HCT116 (cell line): ENCODE results near the gene FERMT2. TPM values are rescaled to one million over a fixed set of nuclear protein-coding genes. Genes with fewer than 3 reads are reported as not detected.

Experiments used
- ATAC-seq: fragments of 200-7000 bp; cut with Tn5 transposase; 2 replicates; pipeline ENCODE4 v1.9.1; 2020; ENCODE audit warnings: mild to moderate bottlenecking, moderate library complexity
- BruUV-seq: library from RNA; stranded (reverse); fragments of 400-500 nt; replicated peaks from 2 replicates; lab custom pipeline; 2021; lab: Mats Ljungman, UMichigan
- CTCF ChIA-PET: fragments of 300-600 bp; sonication (Branson Sonifier 250); formaldehyde crosslinking; loops from one replicate; lab custom pipeline; 2021; ENCODE audit warnings: antibody characterized with exemption; lab: Charles Lee
- POLR2A ChIA-PET: fragments of 300-600, 350-600 bp; sonication (Branson Sonifier 250); formaldehyde crosslinking; loops from one replicate; lab custom pipeline; 2021; ENCODE audit warnings: antibody characterized with exemption; lab: Charles Lee
- RAD21 ChIA-PET, 2 experiments: fragments of 300-600 bp; sonication (Branson Sonifier 250); formaldehyde crosslinking; loops; one replicate each; lab custom pipeline; 2023; ENCODE audit warnings: low total read pairs in 2 of 2; ENCODE audit not compliant: uncharacterized antibody in 2 of 2, unreplicated experiment in 2 of 2, low non-redundant PET in 1 of 2; lab: Charles Lee
- DNase-seq: peaks from one replicate; pipeline ENCODE4 v3.0.0-alpha.2; 2010; ENCODE audit warnings: low read depth, low spot score
- H2AFZ ChIP-seq: fragments of 200-600 bp; shearing (Covaris generic), sonication (generic); 2 replicates; pipeline ENCODE4 v1.6.1; 2017; ENCODE audit warnings: low read depth, mixed run types, mixed read lengths, antibody characterized with exemption, low read length; ENCODE audit not compliant: poor library complexity, severe bottlenecking
- H3K27ac ChIP-seq: 2 replicates; pipeline ENCODE4 v1.5.1; 2012; ENCODE audit warnings: low read depth, low read length
- H3K27me3 ChIP-seq: fragments of 200-600 bp; sonication (generic); 2 replicates; pipeline ENCODE4 v1.6.1; 2016; ENCODE audit warnings: mixed run types, low read length, mixed read lengths; ENCODE audit not compliant: insufficient read depth
- H3K36me3 ChIP-seq, 2 experiments: fragments of 200-500 bp in 1 of 2; fragments of 200-600 bp in 1 of 2; sonication (Bioruptor generic) in 1 of 2; sonication (generic) in 1 of 2; 2 replicates each; pipeline versions ENCODE4 v1.5.1 to v1.6.1; 2014 to 2016; ENCODE audit warnings: low read length in 2 of 2, inconsistent platforms in 1 of 2, mixed read lengths in 1 of 2, mixed run types in 1 of 2; ENCODE audit not compliant: insufficient read depth in 2 of 2, control insufficient read depth in 1 of 2
- H3K4me1 ChIP-seq, 2 experiments: fragments of 200-600 bp in 1 of 2; sonication (generic) in 1 of 2; 2 replicates each; pipeline versions ENCODE4 v1.5.1 to v1.6.1; 2012 to 2017; ENCODE audit warnings: low read length in 2 of 2, inconsistent platforms in 1 of 2, mild to moderate bottlenecking in 1 of 2, mixed read lengths in 1 of 2, mixed run types in 1 of 2, moderate library complexity in 1 of 2; ENCODE audit not compliant: insufficient read depth in 2 of 2, control insufficient read depth in 1 of 2
- H3K4me2 ChIP-seq: fragments of 200-600 bp; sonication (generic); 2 replicates; pipeline ENCODE4 v1.6.1; 2017; ENCODE audit warnings: mixed run types, low read length, mixed read lengths
- H3K4me3 ChIP-seq, 2 experiments: fragments of 200-600 bp in 1 of 2; sonication (generic) in 1 of 2; replicated peaks in 1 of 2; 2 replicates each; pipeline ENCODE4 v1.5.1; 2011 to 2016; ENCODE audit warnings: low read length in 2 of 2, control low read depth in 1 of 2, low read depth in 1 of 2, mild to moderate bottlenecking in 1 of 2, mixed read lengths in 1 of 2, mixed run types in 1 of 2
- H3K79me2 ChIP-seq: fragments of 200-600 bp; sonication (generic); 2 replicates; pipeline ENCODE4 v1.6.1; 2017; ENCODE audit warnings: mild to moderate bottlenecking, mixed run types, low read length, moderate library complexity, mixed read lengths; ENCODE audit not compliant: insufficient read depth
- H3K9ac ChIP-seq: fragments of 200-600 bp; sonication (generic); 2 replicates; pipeline ENCODE4 v1.6.1; 2016; ENCODE audit warnings: low read length, mixed read lengths
- H3K9me2 ChIP-seq: fragments of 200-600 bp; sonication (generic), shearing (Covaris generic); 2 replicates; pipeline ENCODE4 v1.6.1; 2017; ENCODE audit warnings: mixed run types, mild to moderate bottlenecking, moderate library complexity; ENCODE audit not compliant: insufficient read depth
- H3K9me3 ChIP-seq, 2 experiments: fragments of 200-500 bp in 1 of 2; fragments of 200-600 bp in 1 of 2; sonication (Bioruptor generic) in 1 of 2; sonication (generic) in 1 of 2; 2 replicates each; pipeline ENCODE4 v1.6.1; 2014 to 2017; ENCODE audit warnings: low read length in 2 of 2, mixed read lengths in 2 of 2, inconsistent platforms in 1 of 2, low read depth in 1 of 2, mild to moderate bottlenecking in 1 of 2, mixed run types in 1 of 2, moderate library complexity in 1 of 2; ENCODE audit not compliant: control insufficient read depth in 1 of 2, insufficient read depth in 1 of 2
- H4K20me1 ChIP-seq: fragments of 200-600 bp; sonication (generic), shearing (Covaris generic); 2 replicates; pipeline ENCODE4 v1.6.1; 2017; ENCODE audit warnings: mixed run types, mild to moderate bottlenecking, moderate library complexity; ENCODE audit not compliant: insufficient read depth
- CEBPB ChIP-seq: IDR thresholded peaks from 2 replicates; pipeline ENCODE4 v1.6.1; 2012; ENCODE audit warnings: low read depth
- EZH2phosphoT487 ChIP-seq: fragments of 200-600 bp; IDR thresholded peaks from 2 replicates; pipeline ENCODE4 v1.6.1; 2018; ENCODE audit warnings: antibody characterized with exemption, borderline replicate concordance
- JUND ChIP-seq: IDR thresholded peaks from 2 replicates; pipeline ENCODE4 v1.6.1; 2012
- SP1 ChIP-seq: IDR thresholded peaks from 2 replicates; pipeline ENCODE4 v1.6.1; 2012; ENCODE audit warnings: low read depth
- ZNF274 ChIP-seq: fragments of 200-500 bp; sonication (Bioruptor generic); IDR thresholded peaks from 2 replicates; pipeline ENCODE4 v1.6.1; 2014; ENCODE audit warnings: mild to moderate bottlenecking, low read depth, low read length, inconsistent platforms
- intact Hi-C: fragments of 100-400 bp; cut with micrococcal nuclease; formaldehyde crosslinking; loops from 2 replicates; pipeline ENCODE4 v1.10.0; 2022
- total RNA-seq: library from RNA; stranded (reverse); gene quantifications from one replicate; pipeline ENCODE4 v1.2.1, GENCODE V29; 2021; ENCODE audit not compliant: unreplicated experiment
- TF ChIP-seq, protein P1 (sequence below), 3 experiments: fragments of 200-600 bp in 1 of 3; sonication (generic) in 1 of 3; IDR thresholded peaks in 2 of 3; conservative IDR thresholded peaks in 1 of 3; 2 replicates each; pipeline ENCODE4 v1.5.1; 2012 to 2017; ENCODE audit warnings: low read depth in 2 of 3, low read length in 2 of 3, antibody characterized with exemption in 1 of 3, borderline replicate concordance in 1 of 3, control low read depth in 1 of 3, mild to moderate bottlenecking in 1 of 3, mixed read lengths in 1 of 3, mixed run types in 1 of 3, moderate library complexity in 1 of 3; ENCODE audit not compliant: insufficient read depth in 1 of 3
- TF ChIP-seq, protein P2 (sequence below): IDR thresholded peaks from 2 replicates; pipeline ENCODE4 v1.6.1; 2011; ENCODE audit warnings: mild to moderate bottlenecking, low read length, moderate library complexity; ENCODE audit not compliant: insufficient replicate concordance; ENCODE audit errors: extremely low read depth
- TF ChIP-seq, protein P3 (sequence below): IDR thresholded peaks from 2 replicates; pipeline ENCODE4 v1.6.1; 2012; ENCODE audit warnings: low read depth
- TF ChIP-seq, protein P4 (sequence below): IDR thresholded peaks from 2 replicates; pipeline ENCODE4 v1.6.1; 2012

The FERMT2 gene
- total RNA-seq, 1 experiment from 2014 or later: 24.8 TPM

DNA sequence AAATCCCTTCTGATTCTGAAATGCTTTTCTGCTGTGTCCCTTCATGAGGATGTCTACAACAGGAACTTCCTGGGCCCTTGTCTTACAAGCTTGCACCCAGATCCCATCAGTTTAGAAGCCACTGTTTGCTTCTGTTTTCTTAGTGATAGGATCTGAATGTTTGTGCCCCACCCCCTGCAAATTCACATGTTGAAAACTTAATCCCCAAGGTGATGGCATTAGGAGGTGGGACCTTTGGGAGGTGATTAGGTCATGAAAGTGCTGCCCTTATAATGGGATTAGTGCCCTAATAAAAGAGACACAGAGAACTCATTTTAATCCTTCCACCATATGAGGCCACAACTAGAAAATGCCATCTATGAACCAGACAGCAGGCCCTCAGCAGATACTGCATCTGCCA, 123.4 kb downstream of the FERMT2 start:
- CTCF ChIA-PET: no interaction called here
- no peak for DNase-seq
- BruUV-seq: no TSS peak
- Histone ChIP-seq H3K4me2 (no peak overlapping the region), H4K20me1 (no peaks in the 10 kb centered on the region), H3K79me2 (no peaks in the 10 kb centered on the region), H3K4me3 (no peak overlapping the region), H2AFZ (no peak overlapping the region)
- POLR2A ChIA-PET: no interaction called here
- TF ChIP-seq, protein P1, sequence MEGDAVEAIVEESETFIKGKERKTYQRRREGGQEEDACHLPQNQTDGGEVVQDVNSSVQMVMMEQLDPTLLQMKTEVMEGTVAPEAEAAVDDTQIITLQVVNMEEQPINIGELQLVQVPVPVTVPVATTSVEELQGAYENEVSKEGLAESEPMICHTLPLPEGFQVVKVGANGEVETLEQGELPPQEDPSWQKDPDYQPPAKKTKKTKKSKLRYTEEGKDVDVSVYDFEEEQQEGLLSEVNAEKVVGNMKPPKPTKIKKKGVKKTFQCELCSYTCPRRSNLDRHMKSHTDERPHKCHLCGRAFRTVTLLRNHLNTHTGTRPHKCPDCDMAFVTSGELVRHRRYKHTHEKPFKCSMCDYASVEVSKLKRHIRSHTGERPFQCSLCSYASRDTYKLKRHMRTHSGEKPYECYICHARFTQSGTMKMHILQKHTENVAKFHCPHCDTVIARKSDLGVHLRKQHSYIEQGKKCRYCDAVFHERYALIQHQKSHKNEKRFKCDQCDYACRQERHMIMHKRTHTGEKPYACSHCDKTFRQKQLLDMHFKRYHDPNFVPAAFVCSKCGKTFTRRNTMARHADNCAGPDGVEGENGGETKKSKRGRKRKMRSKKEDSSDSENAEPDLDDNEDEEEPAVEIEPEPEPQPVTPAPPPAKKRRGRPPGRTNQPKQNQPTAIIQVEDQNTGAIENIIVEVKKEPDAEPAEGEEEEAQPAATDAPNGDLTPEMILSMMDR (IDR thresholded peaks at IDR 0.05 in 2 of 3, conservative IDR thresholded peaks at IDR 0.05 in 1 of 3; ENCODE audit: borderline replicate concordance in 1 of 3, insufficient read depth in 1 of 3, low read depth in 2 of 3, low read length in 2 of 3): no peak
- TF ChIP-seq, protein P2, sequence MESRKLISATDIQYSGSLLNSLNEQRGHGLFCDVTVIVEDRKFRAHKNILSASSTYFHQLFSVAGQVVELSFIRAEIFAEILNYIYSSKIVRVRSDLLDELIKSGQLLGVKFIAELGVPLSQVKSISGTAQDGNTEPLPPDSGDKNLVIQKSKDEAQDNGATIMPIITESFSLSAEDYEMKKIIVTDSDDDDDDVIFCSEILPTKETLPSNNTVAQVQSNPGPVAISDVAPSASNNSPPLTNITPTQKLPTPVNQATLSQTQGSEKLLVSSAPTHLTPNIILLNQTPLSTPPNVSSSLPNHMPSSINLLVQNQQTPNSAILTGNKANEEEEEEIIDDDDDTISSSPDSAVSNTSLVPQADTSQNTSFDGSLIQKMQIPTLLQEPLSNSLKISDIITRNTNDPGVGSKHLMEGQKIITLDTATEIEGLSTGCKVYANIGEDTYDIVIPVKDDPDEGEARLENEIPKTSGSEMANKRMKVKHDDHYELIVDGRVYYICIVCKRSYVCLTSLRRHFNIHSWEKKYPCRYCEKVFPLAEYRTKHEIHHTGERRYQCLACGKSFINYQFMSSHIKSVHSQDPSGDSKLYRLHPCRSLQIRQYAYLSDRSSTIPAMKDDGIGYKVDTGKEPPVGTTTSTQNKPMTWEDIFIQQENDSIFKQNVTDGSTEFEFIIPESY: no peak
- TF ChIP-seq CEBPB (no peak), JUND (no peak), SP1 (no peak), ZNF274 (no peak), EZH2phosphoT487 (no peak)
- TF ChIP-seq, protein P3, sequence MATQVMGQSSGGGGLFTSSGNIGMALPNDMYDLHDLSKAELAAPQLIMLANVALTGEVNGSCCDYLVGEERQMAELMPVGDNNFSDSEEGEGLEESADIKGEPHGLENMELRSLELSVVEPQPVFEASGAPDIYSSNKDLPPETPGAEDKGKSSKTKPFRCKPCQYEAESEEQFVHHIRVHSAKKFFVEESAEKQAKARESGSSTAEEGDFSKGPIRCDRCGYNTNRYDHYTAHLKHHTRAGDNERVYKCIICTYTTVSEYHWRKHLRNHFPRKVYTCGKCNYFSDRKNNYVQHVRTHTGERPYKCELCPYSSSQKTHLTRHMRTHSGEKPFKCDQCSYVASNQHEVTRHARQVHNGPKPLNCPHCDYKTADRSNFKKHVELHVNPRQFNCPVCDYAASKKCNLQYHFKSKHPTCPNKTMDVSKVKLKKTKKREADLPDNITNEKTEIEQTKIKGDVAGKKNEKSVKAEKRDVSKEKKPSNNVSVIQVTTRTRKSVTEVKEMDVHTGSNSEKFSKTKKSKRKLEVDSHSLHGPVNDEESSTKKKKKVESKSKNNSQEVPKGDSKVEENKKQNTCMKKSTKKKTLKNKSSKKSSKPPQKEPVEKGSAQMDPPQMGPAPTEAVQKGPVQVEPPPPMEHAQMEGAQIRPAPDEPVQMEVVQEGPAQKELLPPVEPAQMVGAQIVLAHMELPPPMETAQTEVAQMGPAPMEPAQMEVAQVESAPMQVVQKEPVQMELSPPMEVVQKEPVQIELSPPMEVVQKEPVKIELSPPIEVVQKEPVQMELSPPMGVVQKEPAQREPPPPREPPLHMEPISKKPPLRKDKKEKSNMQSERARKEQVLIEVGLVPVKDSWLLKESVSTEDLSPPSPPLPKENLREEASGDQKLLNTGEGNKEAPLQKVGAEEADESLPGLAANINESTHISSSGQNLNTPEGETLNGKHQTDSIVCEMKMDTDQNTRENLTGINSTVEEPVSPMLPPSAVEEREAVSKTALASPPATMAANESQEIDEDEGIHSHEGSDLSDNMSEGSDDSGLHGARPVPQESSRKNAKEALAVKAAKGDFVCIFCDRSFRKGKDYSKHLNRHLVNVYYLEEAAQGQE: no peak
- TF ChIP-seq, protein P4, sequence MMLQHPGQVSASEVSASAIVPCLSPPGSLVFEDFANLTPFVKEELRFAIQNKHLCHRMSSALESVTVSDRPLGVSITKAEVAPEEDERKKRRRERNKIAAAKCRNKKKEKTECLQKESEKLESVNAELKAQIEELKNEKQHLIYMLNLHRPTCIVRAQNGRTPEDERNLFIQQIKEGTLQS: no peak
- TF ChIP-seq, all 23 proteins: peak for 0
- intact Hi-C loops: no loop called here
- H3K4me1 ChIP-seq: 0 out of 4 replicates have a peak, but pooled peaks cover 0 to 2% of the 10 kb centered on the region in 2 experiments
- H3K27ac ChIP-seq: no peak overlapping the region
- RAD21 ChIA-PET: no interaction called here
- no peaks in the 10 kb centered on the region for H3K9me2 ChIP-seq
- H3K36me3 ChIP-seq: no peaks in the 10 kb centered on the region
- H3K9me3 ChIP-seq: no peaks in the 10 kb centered on the region
- H3K9ac ChIP-seq: no peak overlapping the region
- ATAC-seq: no peak
- H3K27me3 ChIP-seq: no peaks in the 10 kb centered on the region
